K562 (cell line): ENCODE results near the gene RNF150. TPM values are rescaled to one million over a fixed set of nuclear protein-coding genes. Genes with fewer than 3 reads are reported as not detected.

ENCODE experiments used
- ATAC-seq: fragments of 200-7000 bp; cut with Tn5 transposase; 3 replicates; pipeline ENCODE4 v1.9.1; 2020; ENCODE audit warnings: moderate library complexity
- BruUV-seq: library from RNA; stranded (reverse); fragments of 400-500 nt; replicated peaks from 2 replicates; lab custom pipeline; 2021; lab: Mats Ljungman, UMichigan
- CTCF ChIA-PET: fragments of 300-600 bp; formaldehyde crosslinking; extraction: SDS; loops from one replicate; lab custom pipeline; 2021; ENCODE audit warnings: low intra/inter-chr PET ratio; lab: Yijun Ruan, JAX
- POLR2A ChIA-PET: fragments of 300-600, 350-650 bp; sonication (Branson Sonifier 250); formaldehyde crosslinking; extraction: SDS; loops from one replicate; lab custom pipeline; 2021; ENCODE audit warnings: antibody characterized with exemption, inconsistent platforms; lab: Yijun Ruan, JAX
- DNase-seq, 4 experiments: peaks; one replicate each; pipeline versions ENCODE4 v3.0.0 to v3.0.0-alpha.2; 2011 to 2018; ENCODE audit warnings: low spot score in 3 of 4, mixed read lengths in 3 of 4; ENCODE audit errors: extremely low read depth in 1 of 4
- FAIRE-seq: peaks from 2 replicates; lab custom pipeline; 2011; peaks lifted over from hg19 to GRCh38; lab: Jason Lieb, UNC
- H2AFZ ChIP-seq: 2 replicates; pipeline ENCODE4 v1.6.0; 2011; ENCODE audit warnings: low read depth, low read length, control low read depth, inconsistent platforms
- H3K27ac ChIP-seq: fragments of 200-600 bp; 3 replicates; pipeline ENCODE4 v1.8.0; 2011; ENCODE audit warnings: low read depth, mild to moderate bottlenecking, control low read depth, inconsistent platforms, low read length, moderate library complexity, mixed read lengths; ENCODE audit errors: extremely low read depth
- H3K27me3 ChIP-seq, 2 experiments: fragments of 300-600 bp in 1 of 2; 2 replicates in 1 of 2; 3 replicates in 1 of 2; pipeline versions ENCODE4 v1.6.0 to v1.8.0; 2011; ENCODE audit warnings: inconsistent platforms in 2 of 2, low read length in 2 of 2, mild to moderate bottlenecking in 1 of 2, mixed read lengths in 1 of 2, moderate library complexity in 1 of 2; ENCODE audit not compliant: control insufficient read depth in 2 of 2, insufficient read depth in 2 of 2
- H3K36me3 ChIP-seq: fragments of 300-600 bp; 3 replicates; pipeline ENCODE4 v1.8.0; 2011; ENCODE audit warnings: mild to moderate bottlenecking, low read length, inconsistent platforms; ENCODE audit not compliant: control insufficient read depth, insufficient read depth
- H3K4me1 ChIP-seq, 2 experiments: fragments of 200-600 bp in 1 of 2; replicated peaks in 1 of 2; 2 replicates in 1 of 2; 3 replicates in 1 of 2; pipeline versions ENCODE4 v1.5.1 to v1.8.0; 2011; ENCODE audit warnings: inconsistent platforms in 2 of 2, low read length in 2 of 2, mild to moderate bottlenecking in 1 of 2, mixed read lengths in 1 of 2, moderate library complexity in 1 of 2; ENCODE audit not compliant: control insufficient read depth in 2 of 2, insufficient read depth in 2 of 2
- H3K4me2 ChIP-seq: 2 replicates; pipeline ENCODE4 v1.6.1; 2011; ENCODE audit warnings: low read length, control low read depth, inconsistent platforms, mixed read lengths; ENCODE audit not compliant: insufficient read depth
- H3K4me3 ChIP-seq: fragments of 200-600 bp; sonication (generic), shearing (Covaris generic); 2 replicates; pipeline ENCODE4 v1.5.1; 2016; ENCODE audit warnings: control low read depth, inconsistent platforms
- H3K79me2 ChIP-seq: fragments of 200-600 bp; 3 replicates; pipeline ENCODE4 v1.8.0; 2011; ENCODE audit warnings: low read length, inconsistent platforms; ENCODE audit not compliant: control insufficient read depth, insufficient read depth
- H3K9ac ChIP-seq, 2 experiments: 2 replicates each; pipeline versions ENCODE4 v1.6.0 to v1.6.1; 2011; ENCODE audit warnings: low read depth in 2 of 2, low read length in 2 of 2, control low read depth in 1 of 2, inconsistent platforms in 1 of 2, mild to moderate bottlenecking in 1 of 2, mixed read lengths in 1 of 2; ENCODE audit not compliant: insufficient read depth in 1 of 2
- H3K9me1 ChIP-seq: one replicate; pipeline ENCODE4 v1.6.0; 2011; ENCODE audit warnings: inconsistent platforms, mild to moderate bottlenecking, low read length, moderate library complexity; ENCODE audit not compliant: control insufficient read depth, insufficient read depth
- H3K9me3 ChIP-seq: replicated peaks from 2 replicates; pipeline ENCODE4 v1.5.1; 2011; ENCODE audit warnings: low read depth, low read length, inconsistent platforms; ENCODE audit not compliant: control insufficient read depth, insufficient read depth
- H4K20me1 ChIP-seq: replicated peaks from 2 replicates; pipeline ENCODE4 v1.6.1; 2011; ENCODE audit warnings: low read length, inconsistent platforms, mixed read lengths; ENCODE audit not compliant: control insufficient read depth, insufficient read depth
- CXXC5 ChIP-seq: fragments of 250-450 bp; sonication (Bioruptor Pico); IDR thresholded peaks from 2 replicates; pipeline ENCODE4 v1.8.0; 2022; ENCODE audit warnings: inconsistent platforms, mild to moderate bottlenecking, moderate library complexity
- RAD51 ChIP-seq: fragments of 450-650 bp; IDR thresholded peaks from 2 replicates; pipeline ENCODE4 v1.7.1; 2016; ENCODE audit warnings: low read depth, mild to moderate bottlenecking, borderline replicate concordance
- RFX1 ChIP-seq: fragments of 450-650 bp; IDR thresholded peaks from 2 replicates; pipeline ENCODE4 v1.6.1; 2016; ENCODE audit warnings: mild to moderate bottlenecking, moderate library complexity
- ZNF253 ChIP-seq: fragments of 250-450 bp; sonication (Bioruptor Pico); conservative IDR thresholded peaks from 2 replicates; pipeline ENCODE4 v1.6.1; 2021; ENCODE audit warnings: mild to moderate bottlenecking
- WGBS: fragments of 100-300 bp; shearing (Covaris generic); methylation state at CpG from one replicate; pipeline ENCODE4 v1.1.6; 2016; ENCODE audit warnings: low coverage, mixed read lengths; ENCODE audit not compliant: insufficient coverage; ENCODE audit errors: missing lambda C conversion rate; 5-methylcytosine and 5-hydroxymethylcytosine counted together
- in situ Hi-C: fragments of 300-500 bp; cut with MboI; formaldehyde crosslinking; loops from 4 replicates; pipeline ENCODE4 v1.15.0; 2018; ENCODE audit warnings: inconsistent platforms, mixed read lengths
- intact Hi-C: fragments of 100-400 bp; cut with micrococcal nuclease; formaldehyde crosslinking; loops from 2 replicates; pipeline ENCODE4 v1.14.2; 2022
- polyA plus RNA-seq, 8 experiments: library from polyadenylated mRNA; depleted of rRNA in 4 of 8; stranded (reverse) in 5 of 8; unstranded in 3 of 8; fragments of >200 nt; fragmentation: Nextera tagmentation in 2 of 8; fragmentation: Illumina TruSeq in 1 of 8; extraction: Ambion mirVana in 2 of 8; extraction: Trizol in 1 of 8; gene quantifications; 2 replicates each; pipeline versions ENCODE4 v1.2.1 to v1.2.3, GENCODE V29; 2011 to 2014; ENCODE audit warnings: inconsistent platforms in 1 of 8, missing spikeins in 1 of 8
- total RNA-seq, 7 experiments: library from RNA; depleted of rRNA in 6 of 7; stranded (reverse); fragments of >200 nt in 6 of 7; fragmentation: Illumina TruSeq in 2 of 7; extraction: Trizol in 2 of 7; gene quantifications; 2 replicates each; pipeline versions ENCODE4 v1.2.1 to v1.2.3, GENCODE V29; 2011 to 2021; ENCODE audit warnings: low replicate concordance in 1 of 7

Gene RNF150
- total and polyA plus RNA-seq, 9 of the 15 experiments (the other 6 are each of a cell fraction or from before 2014, with no cell fraction given): 0.09 TPM; not detected in 8

- DNase-seq (no peak), FAIRE-seq (no peak), ATAC-seq (no peak)
- Histone ChIP-seq H2AFZ (no peak overlapping the region), H3K4me1 (no peaks in the 10 kb centered on the region), H3K79me2 (no peaks in the 10 kb centered on the region), H3K4me2 (no peak overlapping the region), H3K9ac (no peak overlapping the region), H3K9me1 (no peaks in the 10 kb centered on the region), H3K27ac (no peak overlapping the region), H3K36me3 (no peaks in the 10 kb centered on the region), H3K9me3 (no peaks in the 10 kb centered on the region), H3K27me3 (no peaks in the 10 kb centered on the region), H3K4me3 (no peak overlapping the region), H4K20me1 (no peaks in the 10 kb centered on the region)
- no TSS peak for BruUV-seq
- intact Hi-C loops: no loop called here
- no peak for TF ChIP-seq RAD51
- peak; percentile 41; the same call in 1 of the 2 replicates for TF ChIP-seq RFX1
- WGBS: under 1% methylated on average over 8 of the region's 8 CpGs
- ChIA-PET CTCF (no interaction called here), POLR2A (no interaction called here)
- in situ Hi-C loops: no loop called here
These were observed 117.0 kb downstream of the RNF150 start for GRCh38 chr4:141016117-141016798.

DNA sequence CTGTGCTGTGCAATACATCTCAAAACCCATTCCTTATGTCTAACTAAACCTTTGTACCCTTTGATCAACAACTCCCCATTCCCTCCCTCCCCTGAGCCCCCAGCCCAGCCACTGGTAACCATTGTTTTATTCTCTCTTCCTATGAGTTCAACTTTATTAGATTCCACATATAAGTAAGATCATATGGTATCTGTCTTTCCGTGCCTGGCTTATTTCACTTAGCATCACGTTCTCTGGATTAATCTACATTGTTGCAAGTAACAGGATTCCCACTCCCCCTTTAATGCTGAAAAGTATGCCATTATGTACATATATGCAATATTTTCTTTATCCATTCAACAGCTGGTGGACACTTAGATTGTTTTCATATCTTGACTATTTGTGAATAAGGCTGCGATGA, 119.4 kb downstream of the RNF150 start:
- Histone ChIP-seq H3K9me1 (no peaks in the 10 kb centered on the region), H3K79me2 (no peaks in the 10 kb centered on the region), H3K4me2 (no peak overlapping the region), H3K9ac (no peak overlapping the region), H3K27me3 (no peaks in the 10 kb centered on the region), H3K36me3 (no peaks in the 10 kb centered on the region), H2AFZ (no peak overlapping the region), H3K27ac (no peak overlapping the region), H3K4me1 (no peaks in the 10 kb centered on the region), H3K4me3 (no peak overlapping the region), H4K20me1 (no peaks in the 10 kb centered on the region), H3K9me3 (no peaks in the 10 kb centered on the region)
- no TSS peak for BruUV-seq
- DNase-seq: no peak
- intact Hi-C loops (no loop called here), in situ Hi-C loops (no loop called here)
- ChIA-PET POLR2A (no interaction called here), CTCF (no interaction called here)
- 0% methylated on average over 3 of the region's 3 CpGs for WGBS
- no peak for ATAC-seq
- TF ChIP-seq CXXC5 (CRISPR knock-in tag) (no peak), ZNF253 (no peak)
- no peak for FAIRE-seq
